Muscle layer of duodenum (tissue), 2 donors: ENCODE data around the gene POLD2.
"Not testable (repeated sequence)": the region's sequence is repeated elsewhere in the genome, so short reads cannot be mapped to it uniquely, and the experiment has no call there.

Experiments
- H3K27ac ChIP-seq: one replicate; pipeline ENCODE4 v1.7.0; 2013; ENCODE audit warnings: mild to moderate bottlenecking, low read length
- H3K27me3 ChIP-seq: one replicate; pipeline ENCODE4 v1.7.0; 2013; ENCODE audit warnings: low read depth, mild to moderate bottlenecking, control low read depth, low read length
- H3K36me3 ChIP-seq, 2 donors: one replicate each; pipeline ENCODE4 v1.7.0; 2013; ENCODE audit warnings: low read length in 2 of 2, control low read depth in 1 of 2, mild to moderate bottlenecking in 1 of 2; ENCODE audit not compliant: insufficient read depth in 2 of 2, control insufficient read depth in 1 of 2
- H3K4me1 ChIP-seq, 2 donors: one replicate each; pipeline ENCODE4 v1.7.0; 2013; ENCODE audit warnings: low read length in 2 of 2, mild to moderate bottlenecking in 2 of 2, control low read depth in 1 of 2, moderate library complexity in 1 of 2; ENCODE audit not compliant: insufficient read depth in 2 of 2, control insufficient read depth in 1 of 2
- H3K4me3 ChIP-seq, 2 donors: one replicate each; pipeline ENCODE4 v1.7.0; 2013; ENCODE audit warnings: low read length in 2 of 2, low read depth in 1 of 2, mild to moderate bottlenecking in 1 of 2
- H3K9me3 ChIP-seq, 2 donors: one replicate each; pipeline ENCODE4 v1.7.0; 2013; ENCODE audit warnings: low read length in 2 of 2, control low read depth in 1 of 2, mild to moderate bottlenecking in 1 of 2; ENCODE audit not compliant: control insufficient read depth in 1 of 2
- donor health status: healthy.

Gene POLD2

DNA sequence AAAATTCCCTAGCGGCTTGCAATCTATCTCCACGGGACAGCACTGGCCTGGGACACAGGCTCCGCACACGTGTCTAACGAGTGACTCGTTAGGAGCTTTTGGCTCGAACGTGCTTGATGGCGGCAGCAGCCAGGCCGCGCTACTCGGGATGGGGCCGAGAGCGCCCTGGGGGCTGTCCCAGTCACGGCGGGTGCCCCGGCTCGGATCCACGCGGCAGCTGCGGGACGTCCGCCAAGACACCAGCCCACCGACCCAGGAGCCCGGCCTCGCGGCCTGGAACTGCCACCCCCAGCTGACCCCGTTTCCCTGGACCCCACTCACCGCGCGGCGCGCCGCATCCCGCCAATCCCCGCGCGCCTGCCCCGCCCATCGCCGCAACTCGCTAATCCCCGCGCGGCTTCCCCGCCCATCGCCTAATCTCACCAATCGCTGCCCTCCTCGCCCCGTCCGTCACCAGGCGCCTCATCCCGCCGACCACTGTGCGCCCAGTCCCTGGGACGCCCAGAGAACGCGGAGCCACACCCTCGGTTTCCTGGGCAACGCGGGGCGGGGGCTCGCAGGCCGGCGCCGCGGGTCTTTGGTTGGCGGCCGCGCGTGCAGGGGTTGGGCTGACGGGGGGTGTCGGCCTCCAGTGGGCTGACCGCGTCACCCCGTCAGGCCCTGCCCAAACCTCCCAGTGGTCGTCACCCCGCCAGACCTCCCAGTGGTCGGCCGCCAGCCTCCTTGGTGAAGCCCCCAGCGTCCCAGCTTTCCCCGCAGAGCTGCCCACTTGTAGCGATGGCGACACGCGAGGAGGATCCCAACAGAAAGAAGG lies at the start of gene POLD2:
Gene POLD2 (minus strand): TSS at position 359 of the 814 bp plus-strand sequence. CDS start 1,495 bp downstream, outside the sequence.
- peak within 1 kb of the TSS; percentile 80 for H3K27ac ChIP-seq
- H3K36me3 ChIP-seq: peaks cover 5 to 19% of the 10 kb centered on the region in 2 donors
- H3K4me3 ChIP-seq: peak within 1 kb of the TSS; percentile 69 to 81
- no peaks in the 10 kb centered on the region for H3K27me3 ChIP-seq
- H3K4me1 ChIP-seq: peaks cover 6 to 18% of the 10 kb centered on the region in 2 donors
- H3K9me3 ChIP-seq: peaks cover 0 to 4% of the 10 kb centered on the region in 2 donors

DNA sequence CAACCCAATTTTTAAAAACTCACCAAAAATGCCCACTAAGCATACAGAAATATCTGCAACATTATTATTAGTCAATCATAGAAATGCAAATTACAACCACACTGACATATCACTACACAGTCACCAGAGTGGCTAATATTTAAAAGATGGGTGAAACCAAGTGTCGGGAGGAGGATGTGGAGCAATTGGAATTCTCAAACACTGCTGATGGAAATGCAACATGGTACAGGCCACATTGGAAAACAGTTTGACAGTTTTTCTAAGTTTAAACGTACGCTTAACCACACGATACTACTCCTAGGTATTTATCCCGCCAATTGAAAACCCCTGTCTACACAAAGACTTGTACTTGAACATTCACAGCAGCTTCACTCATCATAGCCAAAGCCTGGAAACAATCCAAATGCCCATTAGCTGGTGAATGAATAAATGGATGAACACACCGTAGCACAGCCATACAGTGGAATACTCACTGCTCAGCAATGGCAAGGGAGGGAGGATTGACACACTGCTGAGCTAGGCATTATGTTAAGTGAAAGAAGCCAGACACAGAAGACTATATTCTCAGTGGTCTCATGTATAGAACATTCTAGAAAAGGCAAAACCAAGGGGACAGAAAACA lies 49.6 kb upstream of the POLD2 start:
- H3K27me3 ChIP-seq: no peaks in the 10 kb centered on the region
- H3K9me3 ChIP-seq: no peaks in the 10 kb centered on the region
- H3K4me3 ChIP-seq: no peak overlapping the region
- H3K27ac ChIP-seq: no peak overlapping the region
- H3K4me1 ChIP-seq: no peaks in the 10 kb centered on the region
- H3K36me3 ChIP-seq: no peaks in the 10 kb centered on the region

- no peaks in the 10 kb centered on the region for H3K9me3 ChIP-seq
These were observed 49.0 kb upstream of the POLD2 start for GRCh38 chr7:44172352-44172751.

DNA sequence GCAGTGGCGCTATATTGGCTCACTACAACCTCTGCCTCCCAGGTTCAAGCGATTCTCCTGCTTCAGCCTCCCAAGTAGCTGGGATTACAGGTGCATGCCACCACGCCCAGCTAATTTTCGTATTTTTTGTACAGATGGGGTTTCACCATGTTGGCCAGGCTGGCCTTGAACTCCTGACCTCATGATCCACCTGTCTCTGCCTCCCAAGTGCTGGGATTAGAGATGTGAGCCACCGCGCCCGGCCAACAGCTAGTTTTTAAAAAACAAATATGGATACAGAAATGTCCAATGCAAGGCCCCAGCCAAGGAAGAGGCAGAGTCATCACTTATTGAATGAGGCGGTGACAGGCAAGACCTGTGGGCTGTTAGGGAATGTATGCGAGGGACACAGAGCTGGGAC lies 48.6 kb upstream of the POLD2 start:
- H3K9me3 ChIP-seq, H3K36me3 ChIP-seq, H3K27me3 ChIP-seq, H3K27ac ChIP-seq, H3K4me3 ChIP-seq, H3K4me1 ChIP-seq: not testable (repeated sequence)

More at GRCh38 chr7:44172352-44172751, 49.0 kb upstream of the POLD2 start:
- Histone ChIP-seq H3K4me3 (no peak overlapping the region), H3K4me1 (no peaks in the 10 kb centered on the region), H3K27me3 (no peaks in the 10 kb centered on the region), H3K36me3 (no peaks in the 10 kb centered on the region), H3K27ac (no peak overlapping the region)

DNA sequence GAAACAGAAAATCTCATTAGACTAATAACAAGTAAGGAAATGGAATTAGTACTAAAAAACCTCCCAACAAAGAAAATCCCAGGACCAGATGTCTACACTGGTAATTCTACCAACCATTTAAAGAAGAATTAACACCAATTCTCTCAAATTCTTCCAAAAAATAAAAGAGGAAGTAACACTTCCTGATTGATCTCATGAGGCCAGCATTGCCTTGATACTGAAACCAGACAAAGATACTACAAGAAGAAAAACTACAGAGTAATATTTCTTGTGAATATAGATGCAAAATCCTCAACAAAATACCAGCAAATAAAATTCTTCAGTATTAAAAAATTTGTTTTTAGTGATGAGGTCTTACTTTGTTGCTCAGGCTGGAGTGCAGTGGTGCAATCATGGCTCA lies 44.6 kb upstream of the POLD2 start:
- Histone ChIP-seq H3K9me3 (no peaks in the 10 kb centered on the region), H3K4me3 (no peak overlapping the region), H3K27me3 (no peaks in the 10 kb centered on the region), H3K27ac (no peak overlapping the region), H3K4me1 (no peaks in the 10 kb centered on the region), H3K36me3 (no peaks in the 10 kb centered on the region)

- no peaks in the 10 kb centered on the region for H3K9me3 ChIP-seq
- no peaks in the 10 kb centered on the region for H3K27me3 ChIP-seq
- no peaks in the 10 kb centered on the region for H3K4me1 ChIP-seq
- H3K4me3 ChIP-seq: no peak overlapping the region
- no peak overlapping the region for H3K27ac ChIP-seq
- H3K36me3 ChIP-seq: no peaks in the 10 kb centered on the region
These were observed 40.2 kb upstream of the POLD2 start for GRCh38 chr7:44163591-44163990.

DNA sequence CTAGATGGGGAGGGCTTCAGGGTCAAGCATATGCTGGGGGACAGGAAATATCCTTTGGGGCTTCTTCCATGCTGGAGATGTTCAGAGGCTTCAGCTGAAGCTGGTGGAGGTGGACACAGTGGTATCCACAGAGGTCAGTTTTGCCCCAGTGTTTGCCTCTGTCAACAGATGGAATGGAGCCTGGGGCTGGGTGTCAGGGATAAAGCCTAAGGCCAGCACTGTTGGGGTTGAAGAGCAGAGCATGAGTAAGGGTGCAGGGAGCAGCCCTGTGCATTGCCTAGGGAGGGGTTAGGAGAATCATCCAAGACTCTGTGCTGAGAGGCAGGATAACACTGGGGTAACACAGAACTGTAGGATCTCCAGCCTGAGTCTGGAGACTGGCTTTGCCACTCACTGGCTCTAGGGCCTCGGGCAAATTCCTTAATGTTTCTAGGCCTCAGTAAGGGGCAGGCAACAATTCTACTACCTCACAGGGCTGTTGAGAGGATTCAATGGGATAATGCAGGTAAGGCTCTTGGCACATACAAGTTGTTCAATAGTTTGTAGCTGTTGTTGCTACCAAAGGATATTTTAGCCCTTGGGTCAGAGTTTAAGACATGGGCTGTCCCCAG lies 39.5 kb upstream of the POLD2 start:
- Histone ChIP-seq H3K36me3 (no peaks in the 10 kb centered on the region), H3K4me1 (no peaks in the 10 kb centered on the region), H3K4me3 (no peak overlapping the region), H3K27me3 (no peaks in the 10 kb centered on the region), H3K9me3 (no peaks in the 10 kb centered on the region), H3K27ac (no peak overlapping the region)

DNA sequence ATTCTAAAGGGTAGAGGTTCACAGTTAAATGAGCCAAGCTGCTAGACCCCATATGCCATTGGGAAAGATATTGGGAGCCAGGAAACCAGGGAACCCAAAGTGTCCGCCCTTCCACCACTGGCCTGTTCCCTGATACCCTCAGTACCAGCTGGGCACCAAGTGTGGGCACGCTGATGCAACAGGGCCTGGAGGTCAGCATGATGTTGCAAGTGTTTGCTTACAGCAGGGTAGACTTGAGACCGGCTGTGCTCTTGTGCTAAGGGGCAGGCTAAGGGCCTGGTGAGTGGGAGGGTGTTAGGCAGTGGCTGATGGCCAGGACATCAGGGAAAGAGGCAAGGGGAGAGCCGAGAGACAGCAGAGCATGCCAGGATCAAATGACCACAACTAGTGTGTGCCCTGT lies 38.8 kb upstream of the POLD2 start:
- H3K27ac ChIP-seq: no peak overlapping the region
- H3K9me3 ChIP-seq: no peaks in the 10 kb centered on the region
- no peaks in the 10 kb centered on the region for H3K27me3 ChIP-seq
- no peaks in the 10 kb centered on the region for H3K36me3 ChIP-seq
- no peak overlapping the region for H3K4me3 ChIP-seq
- no peaks in the 10 kb centered on the region for H3K4me1 ChIP-seq

GRCh38 chr7:44161371-44161770 lies 38.0 kb upstream of the POLD2 start:
- H3K4me3 ChIP-seq: no peak overlapping the region
- no peaks in the 10 kb centered on the region for H3K27me3 ChIP-seq
- H3K9me3 ChIP-seq: no peaks in the 10 kb centered on the region
- H3K36me3 ChIP-seq: no peaks in the 10 kb centered on the region
- no peaks in the 10 kb centered on the region for H3K4me1 ChIP-seq
- H3K27ac ChIP-seq: no peak overlapping the region

DNA sequence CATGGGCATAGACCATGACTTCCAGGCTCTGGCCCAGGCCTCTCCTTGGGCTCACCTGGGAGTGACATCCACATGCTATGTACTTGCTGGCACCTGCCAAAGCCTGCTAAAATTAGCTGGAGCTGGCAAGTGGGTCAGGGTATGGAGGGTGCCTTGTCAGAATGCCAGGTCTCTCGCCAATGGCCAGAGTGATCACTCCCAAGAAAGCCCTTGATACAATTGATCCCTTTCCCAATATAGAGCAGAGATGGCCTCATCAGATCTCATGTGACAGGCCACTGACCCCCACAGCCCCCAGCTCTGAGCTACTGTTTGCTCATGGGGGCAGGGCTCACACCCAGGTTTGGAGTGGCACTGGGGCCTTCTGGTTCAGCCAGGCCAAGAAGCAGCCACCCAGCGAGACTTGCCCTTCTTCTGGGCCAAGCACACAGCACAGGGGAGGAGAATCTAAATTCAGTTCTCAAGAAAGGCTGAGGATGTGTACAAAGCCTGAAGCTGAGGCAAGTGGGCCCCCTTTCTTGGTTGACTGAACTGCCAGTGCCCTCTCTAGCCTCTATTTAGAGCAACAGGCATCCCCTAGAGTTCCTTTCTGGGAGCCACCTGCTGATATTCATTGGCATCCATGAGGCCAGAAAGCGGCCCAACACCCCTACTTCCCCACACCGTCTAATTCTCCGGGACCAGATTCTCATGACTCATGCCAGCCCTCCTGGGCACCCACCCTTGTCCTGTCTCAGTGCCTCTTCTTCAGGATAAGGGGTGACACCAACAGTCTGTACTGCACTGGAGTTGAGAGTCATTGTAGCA lies 36.7 kb upstream of the POLD2 start:
- Histone ChIP-seq H3K36me3 (no peaks in the 10 kb centered on the region), H3K27ac (no peak overlapping the region), H3K4me3 (no peak overlapping the region), H3K4me1 (no peaks in the 10 kb centered on the region), H3K27me3 (no peaks in the 10 kb centered on the region), H3K9me3 (no peaks in the 10 kb centered on the region)
